CD14-positive monocyte (primary cell): ENCODE measurements around the gene RAPH1. TPM values are rescaled to one million over a fixed set of nuclear protein-coding genes. Genes with fewer than 3 reads are reported as not detected.

Experiments used
- DNase-seq, 3 donors: peaks; one replicate each; pipeline ENCODE4 v3.0.0-alpha.2; 2011 to 2022
- H2AFZ ChIP-seq: 2 replicates; pipeline ENCODE4 v1.6.0; 2012; ENCODE audit warnings: mild to moderate bottlenecking, low read depth, low read length, inconsistent platforms; ENCODE audit not compliant: insufficient read depth, poor library complexity, severe bottlenecking
- H3K27ac ChIP-seq, 2 donors: 1 replicate in 1 of 2; 2 replicates in 1 of 2; pipeline ENCODE4 v1.5.1; 2012 to 2013; ENCODE audit warnings: low read length in 2 of 2, control low read depth in 1 of 2, inconsistent platforms in 1 of 2, low read depth in 1 of 2, mild to moderate bottlenecking in 1 of 2
- H3K27me3 ChIP-seq, 2 donors: one replicate each; pipeline versions ENCODE4 v1.6.0 to v1.6.1; 2011 to 2013; ENCODE audit warnings: low read length in 2 of 2; ENCODE audit not compliant: control insufficient read depth in 2 of 2, insufficient read depth in 2 of 2
- H3K36me3 ChIP-seq, 2 donors: replicated peaks in 1 of 2; 1 replicate in 1 of 2; 2 replicates in 1 of 2; pipeline versions ENCODE4 v1.5.1 to v1.6.1; 2012 to 2013; ENCODE audit warnings: low read length in 2 of 2, control low read depth in 1 of 2, inconsistent platforms in 1 of 2, mild to moderate bottlenecking in 1 of 2; ENCODE audit not compliant: insufficient read depth in 2 of 2, control insufficient read depth in 1 of 2
- H3K4me1 ChIP-seq, 2 donors: 1 replicate in 1 of 2; 2 replicates in 1 of 2; pipeline versions ENCODE4 v1.5.1 to v1.6.1; 2012 to 2013; ENCODE audit warnings: low read length in 2 of 2, control low read depth in 1 of 2, inconsistent platforms in 1 of 2, mild to moderate bottlenecking in 1 of 2, moderate library complexity in 1 of 2; ENCODE audit not compliant: insufficient read depth in 2 of 2, control insufficient read depth in 1 of 2
- H3K4me2 ChIP-seq: replicated peaks from 2 replicates; pipeline ENCODE3; 2012; ENCODE audit warnings: low read length, moderate library complexity, mild to moderate bottlenecking; ENCODE audit not compliant: poor library complexity, severe bottlenecking; ENCODE audit errors: extremely low read depth
- H3K4me3 ChIP-seq, 3 experiments: fragments of 200-600 bp in 1 of 3; sonication (generic) in 1 of 3; replicated peaks in 1 of 3; 1 replicate in 2 of 3; 2 replicates in 1 of 3; pipeline ENCODE4 v1.5.1; 2011 to 2013; ENCODE audit warnings: low read length in 3 of 3, mild to moderate bottlenecking in 3 of 3, control low read depth in 2 of 3, low read depth in 2 of 3, inconsistent platforms in 1 of 3, moderate library complexity in 1 of 3
- H3K79me2 ChIP-seq: 2 replicates; pipeline ENCODE4 v1.6.0; 2012; ENCODE audit warnings: mild to moderate bottlenecking, control low read depth, inconsistent platforms, low read length, moderate library complexity; ENCODE audit not compliant: insufficient read depth
- H3K9ac ChIP-seq: 2 replicates; pipeline ENCODE4 v1.6.0; 2017; ENCODE audit warnings: low read length, mild to moderate bottlenecking; ENCODE audit not compliant: insufficient read depth, poor library complexity, severe bottlenecking
- H3K9me3 ChIP-seq, 2 donors: replicated peaks in 1 of 2; 1 replicate in 1 of 2; 2 replicates in 1 of 2; pipeline versions ENCODE4 v1.5.1 to v1.6.1; 2012 to 2013; ENCODE audit warnings: low read length in 2 of 2, control low read depth in 1 of 2; ENCODE audit not compliant: control insufficient read depth in 1 of 2, insufficient read depth in 1 of 2
- H4K20me1 ChIP-seq: 2 replicates; pipeline ENCODE4 v1.6.0; 2012; ENCODE audit warnings: mild to moderate bottlenecking, low read length, control low read depth, moderate library complexity; ENCODE audit not compliant: insufficient read depth
- H3K27ac Mint-ChIP-seq, 7 donors: one replicate each; pipeline ENCODE4 v1.8.0; 2020; ENCODE audit warnings: mild to moderate bottlenecking in 7 of 7, mixed read lengths in 7 of 7, moderate library complexity in 6 of 7, inconsistent platforms in 2 of 7
- H3K27me3 Mint-ChIP-seq, 3 donors: one replicate each; pipeline ENCODE4 v1.8.0; 2021 to 2022; ENCODE audit warnings: low read depth in 3 of 3, mild to moderate bottlenecking in 3 of 3, mixed read lengths in 3 of 3, moderate library complexity in 3 of 3, inconsistent platforms in 1 of 3
- H3K36me3 Mint-ChIP-seq, 2 donors: one replicate each; pipeline ENCODE4 v1.8.0; 2020; ENCODE audit warnings: mixed read lengths in 2 of 2, inconsistent platforms in 1 of 2, mild to moderate bottlenecking in 1 of 2
- H3K4me1 Mint-ChIP-seq: one replicate; pipeline ENCODE4 v1.8.0; 2020; ENCODE audit warnings: mild to moderate bottlenecking, mixed read lengths
- H3K4me3 Mint-ChIP-seq, 2 donors: one replicate each; pipeline ENCODE4 v1.8.0; 2020; ENCODE audit warnings: mild to moderate bottlenecking in 2 of 2, mixed read lengths in 2 of 2, moderate library complexity in 1 of 2
- H3K9me3 Mint-ChIP-seq, 7 donors: one replicate each; pipeline ENCODE4 v1.8.0; 2020 to 2022; ENCODE audit warnings: mixed read lengths in 7 of 7, mild to moderate bottlenecking in 6 of 7, moderate library complexity in 6 of 7, inconsistent platforms in 2 of 7
- CTCF ChIP-seq: fragments of 200-600 bp; IDR thresholded peaks from one replicate; pipeline ENCODE4 v1.8.0; 2022; ENCODE audit warnings: antibody characterized with exemption, mild to moderate bottlenecking
- WGBS: methylation state at CpG from one replicate; pipeline ENCODE4 v1.1.5; 2013; ENCODE audit warnings: missing lambda C conversion rate; ENCODE audit not compliant: insufficient coverage; 5-methylcytosine and 5-hydroxymethylcytosine counted together
- intact Hi-C, 2 donors: fragments of 100-400 bp; cut with micrococcal nuclease; formaldehyde crosslinking; loops; one replicate each; pipeline versions ENCODE4 v1.15.0 to v1.15.1; 2023
- polyA plus RNA-seq, 3 donors: library from polyadenylated mRNA; depleted of rRNA in 1 of 3; unstranded in 2 of 3; stranded (reverse) in 1 of 3; fragments of 300-500 nt in 2 of 3; fragments of >200 nt in 1 of 3; fragmentation: Illumina TruSeq in 2 of 3; gene quantifications; 1 replicate in 2 of 3; 2 replicates in 1 of 3; pipeline ENCODE4 v1.2.3, GENCODE V29; 2012 to 2021

The RAPH1 gene
- polyA plus RNA-seq, 3 donors, result 3.8 to 5.1 (median 4.5) TPM

- Mint-ChIP-seq H3K9me3 (no peaks in the 10 kb centered on the region), H3K27ac (no peak overlapping the region), H3K27me3 (no peaks in the 10 kb centered on the region), H3K36me3 (peaks cover 36 to 39% of the 10 kb centered on the region in 2 donors), H3K4me3 (no peak overlapping the region), H3K4me1 (peaks cover 2% of the 10 kb centered on the region)
- H3K4me1 ChIP-seq, result no peaks in the 10 kb centered on the region
- no peaks in the 10 kb centered on the region for H4K20me1 ChIP-seq
- intact Hi-C loops, result no loop called here
- H3K4me2 ChIP-seq, result no peak overlapping the region
- DNase-seq, result no peak
- H3K4me3 ChIP-seq, result no peak overlapping the region
- H3K36me3 ChIP-seq, result peaks cover 0 to 13% of the 10 kb centered on the region in 2 donors
- WGBS, result 97% methylated on average over 4 of the region's 4 CpGs
- no peaks in the 10 kb centered on the region for H3K27me3 ChIP-seq
- no peaks in the 10 kb centered on the region for H3K79me2 ChIP-seq
- no peak for TF ChIP-seq CTCF
- H3K9ac ChIP-seq, result no peak overlapping the region
- H3K9me3 ChIP-seq, result no peaks in the 10 kb centered on the region
- H3K27ac ChIP-seq, result no peak overlapping the region
- no peak overlapping the region for H2AFZ ChIP-seq
Observed at GRCh38 chr2:203440671-203441070, 94.4 kb downstream of the RAPH1 start.

- H3K9me3 Mint-ChIP-seq, result no peaks in the 10 kb centered on the region
- no peak overlapping the region for H3K27ac Mint-ChIP-seq
Observed at GRCh38 chr2:203438528-203438927, 96.6 kb downstream of the RAPH1 start.

More at GRCh38 chr2:203438528-203438927, 96.6 kb downstream of the RAPH1 start:
- Histone ChIP-seq H3K4me1 (no peaks in the 10 kb centered on the region), H3K27me3 (no peaks in the 10 kb centered on the region), H3K79me2 (no peaks in the 10 kb centered on the region), H2AFZ (no peak overlapping the region), H3K9ac (no peak overlapping the region), H3K4me3 (no peak overlapping the region), H3K36me3 (peaks cover 0 to 13% of the 10 kb centered on the region in 2 donors), H4K20me1 (no peaks in the 10 kb centered on the region), H3K4me2 (no peak overlapping the region), H3K9me3 (no peaks in the 10 kb centered on the region), H3K27ac (no peak overlapping the region)
- no peak for DNase-seq
- WGBS, result no CpG with 5 or more reads among the region's 2 CpGs
- Mint-ChIP-seq H3K36me3 (peaks cover 23 to 24% of the 10 kb centered on the region in 2 donors), H3K4me3 (no peak overlapping the region), H3K27me3 (no peaks in the 10 kb centered on the region), H3K4me1 (no peaks in the 10 kb centered on the region)
- intact Hi-C loops, result no loop called here
- no peak for TF ChIP-seq CTCF
